H9 (cell line): Measurements from ENCODE around the gene CDC6. TPM values are rescaled to one million over a fixed set of nuclear protein-coding genes. Genes with fewer than 3 reads are reported as not detected.

ENCODE experiments used
- DNase-seq: peaks from one replicate; pipeline ENCODE4 v3.0.0-alpha.2; 2017
- H2AFZ ChIP-seq: one replicate; pipeline ENCODE4 v1.6.1; 2013; ENCODE audit warnings: mild to moderate bottlenecking, low read length, control low read depth, moderate library complexity
- H2AK5ac ChIP-seq: 2 replicates; pipeline ENCODE4 v1.6.1; 2013; ENCODE audit warnings: low read length, control low read depth, mixed read lengths; ENCODE audit not compliant: insufficient read length
- H2BK120ac ChIP-seq: one replicate; pipeline ENCODE4 v1.6.1; 2013; ENCODE audit warnings: low read depth, mild to moderate bottlenecking, low read length, control low read depth, inconsistent platforms; ENCODE audit not compliant: poor library complexity, severe bottlenecking
- H2BK12ac ChIP-seq: 2 replicates; pipeline ENCODE4 v1.6.1; 2013; ENCODE audit warnings: low read length, control low read depth, mixed read lengths, low read depth; ENCODE audit not compliant: insufficient read length
- H2BK15ac ChIP-seq: 2 replicates; pipeline ENCODE4 v1.6.1; 2013; ENCODE audit warnings: low read depth, low read length, control low read depth
- H2BK20ac ChIP-seq: one replicate; pipeline ENCODE4 v1.6.1; 2013; ENCODE audit warnings: low read depth, mild to moderate bottlenecking, low read length, control low read depth, inconsistent platforms; ENCODE audit not compliant: poor library complexity, severe bottlenecking
- H2BK5ac ChIP-seq: 2 replicates; pipeline ENCODE4 v1.6.1; 2013; ENCODE audit warnings: low read length, control low read depth, mixed read lengths; ENCODE audit not compliant: insufficient read length
- H3K14ac ChIP-seq: 2 replicates; pipeline ENCODE4 v1.6.1; 2013; ENCODE audit warnings: low read length, control low read depth; ENCODE audit not compliant: insufficient read depth
- H3K18ac ChIP-seq: 2 replicates; pipeline ENCODE4 v1.6.1; 2013; ENCODE audit warnings: low read depth, mild to moderate bottlenecking, mixed read lengths, low read length, control low read depth; ENCODE audit not compliant: insufficient read length
- H3K23ac ChIP-seq: 2 replicates; pipeline ENCODE4 v1.6.1; 2013; ENCODE audit warnings: low read length, control low read depth, mixed read lengths, low read depth; ENCODE audit not compliant: insufficient read length
- H3K23me2 ChIP-seq: 2 replicates; pipeline ENCODE4 v1.6.1; 2013; ENCODE audit warnings: low read depth, mild to moderate bottlenecking, mixed read lengths, low read length, control low read depth; ENCODE audit not compliant: insufficient read length, poor library complexity, severe bottlenecking
- H3K27ac ChIP-seq: 2 replicates; pipeline ENCODE4 v1.5.1; 2013; ENCODE audit warnings: low read length, control low read depth, mixed read lengths, low read depth; ENCODE audit not compliant: insufficient read length
- H3K27me3 ChIP-seq: 2 replicates; pipeline ENCODE4 v1.6.1; 2013; ENCODE audit warnings: low read length, control low read depth, inconsistent platforms; ENCODE audit not compliant: insufficient read depth
- H3K4ac ChIP-seq: 2 replicates; pipeline ENCODE4 v1.6.1; 2013; ENCODE audit warnings: low read depth, mild to moderate bottlenecking, control low read depth, inconsistent platforms, low read length, moderate library complexity
- H3K4me1 ChIP-seq: 2 replicates; pipeline ENCODE4 v1.6.1; 2013; ENCODE audit warnings: low read length, control low read depth, inconsistent platforms; ENCODE audit not compliant: insufficient read depth
- H3K4me2 ChIP-seq: 2 replicates; pipeline ENCODE4 v1.6.1; 2013; ENCODE audit warnings: low read length, control low read depth, mixed read lengths; ENCODE audit not compliant: insufficient read length, insufficient read depth
- H3K56ac ChIP-seq: 2 replicates; pipeline ENCODE4 v1.6.1; 2013; ENCODE audit warnings: low read depth, mild to moderate bottlenecking, mixed read lengths, low read length, control low read depth; ENCODE audit not compliant: insufficient read length
- H3K79me1 ChIP-seq: 2 replicates; pipeline ENCODE4 v1.6.1; 2013; ENCODE audit warnings: low read depth, mild to moderate bottlenecking, moderate library complexity, low read length, control low read depth, inconsistent platforms; ENCODE audit not compliant: insufficient read depth, poor library complexity, severe bottlenecking
- H3K79me2 ChIP-seq: 2 replicates; pipeline ENCODE4 v1.6.1; 2013; ENCODE audit warnings: low read length, control low read depth, inconsistent platforms; ENCODE audit not compliant: insufficient read depth
- H3K9ac ChIP-seq: 2 replicates; pipeline ENCODE4 v1.6.1; 2013; ENCODE audit warnings: low read length, control low read depth, mixed read lengths; ENCODE audit not compliant: insufficient read length; ENCODE audit errors: extremely low read depth
- H3K9me3 ChIP-seq: one replicate; pipeline ENCODE4 v1.6.1; 2013; ENCODE audit warnings: low read depth, low read length, inconsistent platforms; ENCODE audit not compliant: control insufficient read depth
- H3T11ph ChIP-seq: one replicate; pipeline ENCODE4 v1.6.1; 2013; ENCODE audit warnings: mild to moderate bottlenecking, low read length, control low read depth, inconsistent platforms
- H4K20me1 ChIP-seq: one replicate; pipeline ENCODE4 v1.6.1; 2013; ENCODE audit not compliant: control insufficient read depth, insufficient read length, insufficient read depth
- H4K5ac ChIP-seq: 2 replicates; pipeline ENCODE4 v1.6.1; 2013; ENCODE audit warnings: low read depth, mild to moderate bottlenecking, mixed read lengths, low read length, control low read depth; ENCODE audit not compliant: insufficient read length
- H4K8ac ChIP-seq: replicated peaks from 2 replicates; pipeline ENCODE4 v1.6.1; 2013; ENCODE audit warnings: low read length, control low read depth, mixed read lengths, low read depth; ENCODE audit not compliant: insufficient read length
- H4K91ac ChIP-seq: 2 replicates; pipeline ENCODE4 v1.6.1; 2013; ENCODE audit warnings: low read depth, mild to moderate bottlenecking, moderate library complexity, mixed read lengths, low read length, control low read depth; ENCODE audit not compliant: insufficient read length
- H3K27ac Mint-ChIP-seq, 3 experiments: 2 replicates in 2 of 3; 3 replicates in 1 of 3; pipeline ENCODE4 v1.8.0; 2020 to 2021; ENCODE audit warnings: mixed read lengths in 3 of 3, mild to moderate bottlenecking in 1 of 3, moderate library complexity in 1 of 3
- H3K27me3 Mint-ChIP-seq: 2 replicates; pipeline ENCODE4 v1.8.0; 2021; ENCODE audit warnings: low read depth, mild to moderate bottlenecking, moderate library complexity, mixed read lengths
- H3K36me3 Mint-ChIP-seq, 3 experiments: 2 replicates in 2 of 3; 3 replicates in 1 of 3; pipeline ENCODE4 v1.8.0; 2020 to 2021; ENCODE audit warnings: low read depth in 3 of 3, mixed read lengths in 3 of 3; ENCODE audit not compliant: insufficient read depth in 1 of 3
- H3K4me1 Mint-ChIP-seq, 2 experiments: 2 replicates each; pipeline ENCODE4 v1.8.0; 2020; ENCODE audit warnings: mixed read lengths in 2 of 2
- H3K4me3 Mint-ChIP-seq, 2 experiments: 2 replicates in 1 of 2; 3 replicates in 1 of 2; pipeline ENCODE4 v1.8.0; 2020 to 2021; ENCODE audit warnings: mild to moderate bottlenecking in 2 of 2, mixed read lengths in 2 of 2, moderate library complexity in 1 of 2
- H3K9me3 Mint-ChIP-seq, 2 experiments: 2 replicates in 1 of 2; 3 replicates in 1 of 2; pipeline ENCODE4 v1.8.0; 2020; ENCODE audit warnings: mild to moderate bottlenecking in 2 of 2, mixed read lengths in 2 of 2, moderate library complexity in 1 of 2
- CTCF ChIP-seq: fragments of 200-600 bp; sonication (generic); conservative IDR thresholded peaks from 3 replicates; pipeline ENCODE4 v1.8.0; 2021; ENCODE audit warnings: antibody characterized with exemption, mild to moderate bottlenecking
- WGBS: extraction: QIAGEN DNeasy Blood & Tissue Kit; methylation state at CpG from one replicate; pipeline ENCODE4 v1.1.7; 2013; ENCODE audit warnings: missing lambda C conversion rate, low lambda C conversion rate, mixed read lengths; ENCODE audit not compliant: insufficient read length; ENCODE audit errors: extremely low coverage; 5-methylcytosine and 5-hydroxymethylcytosine counted together
- long read RNA-seq: library from polyadenylated mRNA; unstranded; transcript quantifications from one replicate; pipeline ENCODE4 v2.0.0, GENCODE V29; 2020
- total RNA-seq: library from RNA; stranded (reverse); gene quantifications from 2 replicates; pipeline ENCODE4 v1.2.1, GENCODE V29; 2021

Gene CDC6
- 131 and 141 TPM in 2 replicates for total RNA-seq
- long read RNA-seq, full-length matches to known transcripts = 709 of 849 reads
- long read RNA-seq, partial matches to known transcripts = 27 of 849 reads
- long read RNA-seq, other reads (novel, unspliced or antisense) = 113 of 849 reads

GRCh38 chr17:40287494-40288369 is at the start of gene CDC6:
CDC6 (plus strand) TSS chr17:40287879; CDS start chr17:40289421, 1,542 bp downstream.
- Histone ChIP-seq H4K91ac (no peak within 1 kb of the TSS), H3K79me2 (peaks cover 16% of the 10 kb centered on the region; the same call in 1 of the 2 replicates), H4K8ac (no peak within 1 kb of the TSS), H3K4me1 (no peaks in the 10 kb centered on the region; the same call in 1 of the 2 replicates), H4K20me1 (no peaks in the 10 kb centered on the region), H3K9ac (peak within 1 kb of the TSS; percentile 100), H3K4me2 (peak within 1 kb of the TSS; percentile 75), H2AFZ (no peak within 1 kb of the TSS), H2BK5ac (peak within 1 kb of the TSS; percentile 81), H2BK20ac (no peak within 1 kb of the TSS), H2AK5ac (no peak within 1 kb of the TSS), H3K9me3 (no peaks in the 10 kb centered on the region), H4K5ac (peak within 1 kb of the TSS; percentile 36), H3K27me3 (no peaks in the 10 kb centered on the region), H2BK120ac (no peak within 1 kb of the TSS), H3K27ac (peak within 1 kb of the TSS; percentile 62), H3K23ac (no peak within 1 kb of the TSS), H2BK15ac (no peak within 1 kb of the TSS), H3T11ph (no peak within 1 kb of the TSS), H3K4ac (no peak within 1 kb of the TSS), H3K18ac (peak within 1 kb of the TSS; percentile 93), H3K14ac (peak within 1 kb of the TSS; percentile 96), H2BK12ac (peak within 1 kb of the TSS; percentile 3), H3K79me1 (peaks cover 3% of the 10 kb centered on the region), H3K23me2 (no peaks in the 10 kb centered on the region), H3K56ac (no peak within 1 kb of the TSS)
- peaks cover 32 to 45% (median 38%) of the 10 kb centered on the region in 3 experiments for H3K36me3 Mint-ChIP-seq
- peak within 1 kb of the TSS; percentile 99 to 100 (median 99) for H3K27ac Mint-ChIP-seq
- H3K27me3 Mint-ChIP-seq = no peaks in the 10 kb centered on the region; the same call in 1 of the 2 replicates
- DNase-seq = peak; percentile 100
- no peak for TF ChIP-seq CTCF
- H3K9me3 Mint-ChIP-seq = peaks cover 3 to 6% of the 10 kb centered on the region in 2 experiments; a peak in 4 of 5 replicates
- peak within 1 kb of the TSS; percentile 99 for H3K4me3 Mint-ChIP-seq
- H3K4me1 Mint-ChIP-seq = peaks cover 18 to 24% of the 10 kb centered on the region in 2 experiments
- no CpG with 5 or more reads among the region's 47 CpGs for WGBS
